GM23338 (cell line): Measurements from ENCODE around the gene NAALADL2. TPM values are rescaled to one million over a fixed set of nuclear protein-coding genes. Genes with fewer than 3 reads are reported as not detected.

ENCODE experiments used
- ATAC-seq: fragments of 200-7000 bp; cut with Tn5 transposase; 3 replicates; pipeline ENCODE4 v1.9.1; 2020
- DNase-seq: peaks from one replicate; pipeline ENCODE4 v3.0.0-alpha.2; 2015; ENCODE audit warnings: low spot score
- H2AFZ ChIP-seq: fragments of 200-600 bp; sonication (generic); 2 replicates; pipeline ENCODE4 v1.8.0; 2016; ENCODE audit warnings: antibody characterized with exemption, mild to moderate bottlenecking, moderate library complexity
- H3F3A ChIP-seq: fragments of 200-600 bp; sonication (generic); replicated peaks from 2 replicates; pipeline ENCODE4 v1.8.0; 2017; ENCODE audit warnings: antibody characterized with exemption, mixed run types, low read depth
- H3K27ac ChIP-seq: fragments of 200-600 bp; sonication (generic); 2 replicates; pipeline ENCODE4 v1.6.1; 2016; ENCODE audit warnings: low read depth
- H3K27me3 ChIP-seq: fragments of 200-600 bp; sonication (generic); 2 replicates; pipeline ENCODE4 v1.8.0; 2016; ENCODE audit warnings: mild to moderate bottlenecking, mixed run types, moderate library complexity; ENCODE audit not compliant: insufficient read depth
- H3K36me3 ChIP-seq: fragments of 200-600 bp; sonication (generic); 2 replicates; pipeline ENCODE4 v1.8.0; 2016; ENCODE audit warnings: mild to moderate bottlenecking; ENCODE audit not compliant: insufficient read depth
- H3K4me1 ChIP-seq: fragments of 200-600 bp; sonication (generic); 2 replicates; pipeline ENCODE4 v1.8.0; 2016; ENCODE audit warnings: mild to moderate bottlenecking, moderate library complexity; ENCODE audit not compliant: insufficient read depth
- H3K4me2 ChIP-seq: fragments of 200-600 bp; sonication (generic); 2 replicates; pipeline ENCODE4 v1.7.1; 2017; ENCODE audit warnings: mixed run types
- H3K4me3 ChIP-seq: fragments of 200-600 bp; sonication (generic); 2 replicates; pipeline ENCODE4 v1.6.1; 2016; ENCODE audit warnings: mixed run types
- H3K79me2 ChIP-seq: fragments of 200-600 bp; sonication (generic); replicated peaks from 2 replicates; pipeline ENCODE4 v1.8.0; 2017; ENCODE audit warnings: mild to moderate bottlenecking; ENCODE audit not compliant: insufficient read depth
- H3K9me2 ChIP-seq: fragments of 200-600 bp; sonication (generic); 2 replicates; pipeline ENCODE4 v1.8.0; 2017; ENCODE audit not compliant: insufficient read depth
- H4K20me1 ChIP-seq: fragments of 200-600 bp; sonication (generic); replicated peaks from 2 replicates; pipeline ENCODE4 v1.8.0; 2017; ENCODE audit warnings: mild to moderate bottlenecking; ENCODE audit not compliant: insufficient read depth
- H3K27ac Mint-ChIP-seq: 2 replicates; pipeline ENCODE4 v1.8.0; 2020; ENCODE audit warnings: inconsistent platforms, mild to moderate bottlenecking, moderate library complexity, mixed read lengths
- H3K27me3 Mint-ChIP-seq: 3 replicates; pipeline ENCODE4 v1.8.0; 2022; ENCODE audit warnings: low read depth, mild to moderate bottlenecking, moderate library complexity, mixed read lengths, inconsistent platforms; ENCODE audit not compliant: insufficient read depth, poor library complexity
- H3K36me3 Mint-ChIP-seq: 3 replicates; pipeline ENCODE4 v1.8.0; 2021; ENCODE audit warnings: low read depth, mild to moderate bottlenecking, inconsistent platforms, moderate library complexity, mixed read lengths
- H3K4me1 Mint-ChIP-seq: 3 replicates; pipeline ENCODE4 v1.8.0; 2020; ENCODE audit warnings: mild to moderate bottlenecking, inconsistent platforms, mixed read lengths
- H3K4me3 Mint-ChIP-seq: 3 replicates; pipeline ENCODE4 v1.8.0; 2021; ENCODE audit warnings: moderate library complexity, mild to moderate bottlenecking, inconsistent platforms, mixed read lengths
- H3K9me3 Mint-ChIP-seq: 3 replicates; pipeline ENCODE4 v1.8.0; 2020; ENCODE audit warnings: moderate library complexity, mild to moderate bottlenecking, inconsistent platforms, mixed read lengths
- CREB1 ChIP-seq: fragments of 250-450 bp; sonication (Bioruptor Pico); IDR thresholded peaks from 2 replicates; pipeline ENCODE4 v1.5.0; 2020; ENCODE audit warnings: low read depth, mild to moderate bottlenecking, moderate library complexity
- CTCF ChIP-seq, 2 experiments: fragments of 200-600 bp in 1 of 2; sonication (generic) in 1 of 2; conservative IDR thresholded peaks; 2 replicates each; pipeline versions ENCODE4 v1.5.1 to v1.6.1; 2016 to 2017; ENCODE audit warnings: antibody characterized with exemption in 2 of 2, low read depth in 2 of 2, mild to moderate bottlenecking in 2 of 2, moderate library complexity in 1 of 2
- ETS1 ChIP-seq: IDR thresholded peaks from 2 replicates; pipeline ENCODE4 v1.6.1; 2016; ENCODE audit warnings: antibody characterized with exemption
- EZH2 ChIP-seq: fragments of 200-600 bp; sonication (generic); IDR thresholded peaks from one replicate; pipeline ENCODE4 v1.8.0; 2017; ENCODE audit warnings: antibody characterized with exemption, mild to moderate bottlenecking, low read depth; ENCODE audit not compliant: unreplicated experiment
- EZH2phosphoT487 ChIP-seq: fragments of 200-600 bp; sonication (generic); IDR thresholded peaks from one replicate; pipeline ENCODE4 v1.8.1; 2018; ENCODE audit warnings: antibody characterized with exemption; ENCODE audit not compliant: unreplicated experiment
- JUNB ChIP-seq: IDR thresholded peaks from one replicate; pipeline ENCODE4 v1.6.1; 2016; ENCODE audit warnings: antibody characterized with exemption; ENCODE audit not compliant: unreplicated experiment
- NANOG ChIP-seq: IDR thresholded peaks from 2 replicates; pipeline ENCODE4 v1.6.1; 2016; ENCODE audit warnings: antibody characterized with exemption, borderline replicate concordance
- POLR2AphosphoS5 ChIP-seq: IDR thresholded peaks from 2 replicates; pipeline ENCODE4 v1.6.1; 2016; ENCODE audit warnings: antibody characterized with exemption, low read depth
- REST ChIP-seq: IDR thresholded peaks from one replicate; pipeline ENCODE4 v1.6.1; 2018; ENCODE audit warnings: antibody characterized with exemption; ENCODE audit not compliant: unreplicated experiment
- STAT1 ChIP-seq: IDR thresholded peaks from one replicate; pipeline ENCODE4 v1.6.1; 2016; ENCODE audit warnings: antibody characterized with exemption; ENCODE audit not compliant: unreplicated experiment
- ZNF114 ChIP-seq: fragments of 250-450 bp; sonication (Bioruptor Pico); IDR thresholded peaks from 2 replicates; pipeline ENCODE4 v1.5.0; 2020; ENCODE audit warnings: mild to moderate bottlenecking, moderate library complexity
- ZNF331 ChIP-seq: fragments of 250-450 bp; sonication (Bioruptor Pico); IDR thresholded peaks from 2 replicates; pipeline ENCODE4 v1.5.0; 2020; ENCODE audit warnings: low read depth, mild to moderate bottlenecking, moderate library complexity
- ZNF462 ChIP-seq: fragments of 250-450 bp; sonication (Bioruptor Pico); IDR thresholded peaks from 2 replicates; pipeline ENCODE4 v1.5.0; 2020; ENCODE audit warnings: mild to moderate bottlenecking, moderate library complexity
- polyA plus RNA-seq: library from polyadenylated mRNA; unstranded; fragments of >200 nt; fragmentation: Nextera tagmentation; extraction: Ambion mirVana; gene quantifications from 2 replicates; pipeline ENCODE4 v1.2.1, GENCODE V29; 2016
- total RNA-seq: library from RNA; depleted of rRNA; stranded (reverse); fragments of >200 nt; shearing (Covaris generic); gene quantifications from 2 replicates; pipeline ENCODE4 v1.2.3, GENCODE V29; 2014

Gene NAALADL2
- total and polyA plus RNA-seq, 2 experiments from 2014 or later = 1.6 to 2.6 TPM

- Histone ChIP-seq H3K4me1 (no peaks in the 10 kb centered on the region), H3K36me3 (no peaks in the 10 kb centered on the region), H2AFZ (no peak overlapping the region), H3F3A (no peaks in the 10 kb centered on the region), H3K4me3 (no peak overlapping the region), H3K27me3 (no peaks in the 10 kb centered on the region), H3K4me2 (no peak overlapping the region), H3K79me2 (no peaks in the 10 kb centered on the region), H3K27ac (no peak overlapping the region), H3K9me2 (0 out of 2 replicates have a peak, but pooled peaks cover 9% of the 10 kb centered on the region), H4K20me1 (no peaks in the 10 kb centered on the region)
- Mint-ChIP-seq H3K36me3 (peaks cover 11% of the 10 kb centered on the region; the same call in 2 of the 3 replicates), H3K4me3 (no peak overlapping the region), H3K27ac (no peak overlapping the region), H3K4me1 (no peaks in the 10 kb centered on the region), H3K27me3 (peaks cover 2% of the 10 kb centered on the region), H3K9me3 (peaks cover 13% of the 10 kb centered on the region)
- ATAC-seq (no peak), DNase-seq (no peak)
- TF ChIP-seq POLR2AphosphoS5 (no peak), ZNF462 (CRISPR knock-in tag) (no peak), CTCF (conservative IDR thresholded peaks at IDR 0.05; ENCODE audit: low read depth in 2 of 2) (no peak), ZNF331 (CRISPR knock-in tag) (no peak), JUNB (no peak), NANOG (no peak), STAT1 (no peak), ETS1 (no peak), EZH2phosphoT487 (no peak), EZH2 (no peak), CREB1 (CRISPR knock-in tag) (no peak), REST (no peak), ZNF114 (CRISPR knock-in tag) (no peak)
Measured at GRCh38 chr3:174812172-174812862, 46.8 kb upstream of the NAALADL2 start.
